ENCODE data around the gene IL32.

- TF ChIP-seq OSR1 (CRISPR knock-in tag; IDR thresholded peaks at IDR 0.05), result no peak
- no peak for TF ChIP-seq ARNTL (CRISPR knock-in tag; IDR thresholded peaks at IDR 0.05; ENCODE audit: borderline replicate concordance, low read depth)
- TF ChIP-seq TOX (CRISPR knock-in tag; IDR thresholded peaks at IDR 0.05; ENCODE audit: borderline replicate concordance), result no peak
- no peak for TF ChIP-seq PPARA (CRISPR knock-in tag; IDR thresholded peaks at IDR 0.05; ENCODE audit: borderline replicate concordance)
Observed at GRCh38 chr16:3051009-3051408, 14.4 kb upstream of the IL32 start.

Measured in SK-N-SH treated with all-trans-retinoic acid at 6 μM for 48 hours (cell line).